Caco-2 (cell line): ENCODE data around the gene MRPS15. TPM values are rescaled to one million over a fixed set of nuclear protein-coding genes. Genes with fewer than 3 reads are reported as not detected.

Experiments used
- BruUV-seq: library from RNA; stranded (reverse); fragments of 400-500 nt; replicated peaks from 2 replicates; lab custom pipeline; 2021; lab: Mats Ljungman, UMichigan
- CTCF ChIA-PET: fragments of 300-600 bp; sonication (Branson Sonifier 250); formaldehyde crosslinking; loops from one replicate; lab custom pipeline; 2022; ENCODE audit warnings: antibody characterized with exemption; lab: Charles Lee
- POLR2A ChIA-PET: fragments of 300-600 bp; sonication (Branson Sonifier 250); formaldehyde crosslinking; loops from one replicate; lab custom pipeline; 2022; ENCODE audit warnings: antibody characterized with exemption; lab: Charles Lee
- DNase-seq, 2 experiments: peaks; one replicate each; pipeline versions ENCODE4 v3.0.0 to v3.0.0-alpha.2; 2020 to 2022
- H3K27me3 ChIP-seq: replicated peaks from 2 replicates; pipeline ENCODE4 v1.6.0; 2011; ENCODE audit warnings: low read length; ENCODE audit not compliant: control insufficient read depth, insufficient read depth
- H3K36me3 ChIP-seq: 2 replicates; pipeline ENCODE4 v1.5.1; 2011; ENCODE audit warnings: low read length; ENCODE audit not compliant: control insufficient read depth, insufficient read depth
- H3K4me1 ChIP-seq: fragments of 250-450 bp; sonication (Bioruptor Pico); 2 replicates; pipeline ENCODE4 v1.5.1; 2020; ENCODE audit warnings: mild to moderate bottlenecking
- H3K4me3 ChIP-seq: 2 replicates; pipeline ENCODE4 v1.5.1; 2011; ENCODE audit warnings: low read depth, mild to moderate bottlenecking, control low read depth, low read length
- H3K9me3 ChIP-seq: fragments of 250-450 bp; sonication (Bioruptor Pico); 2 replicates; pipeline ENCODE4 v1.5.1; 2020; ENCODE audit warnings: mild to moderate bottlenecking, moderate library complexity
- H3K27ac Mint-ChIP-seq: one replicate; pipeline ENCODE4 v1.8.0; 2022; ENCODE audit warnings: mixed read lengths; ENCODE audit not compliant: unreplicated experiment
- H3K27me3 Mint-ChIP-seq: one replicate; pipeline ENCODE4 v1.8.0; 2022; ENCODE audit warnings: mixed read lengths; ENCODE audit not compliant: insufficient read depth, unreplicated experiment
- H3K36me3 Mint-ChIP-seq: one replicate; pipeline ENCODE4 v1.8.0; 2022; ENCODE audit warnings: mild to moderate bottlenecking, mixed read lengths; ENCODE audit not compliant: insufficient read depth, unreplicated experiment
- H3K4me1 Mint-ChIP-seq: one replicate; pipeline ENCODE4 v1.8.0; 2022; ENCODE audit warnings: low read depth, mixed read lengths; ENCODE audit not compliant: unreplicated experiment
- H3K4me3 Mint-ChIP-seq: one replicate; pipeline ENCODE4 v1.8.0; 2022; ENCODE audit warnings: mild to moderate bottlenecking, moderate library complexity, mixed read lengths; ENCODE audit not compliant: unreplicated experiment
- H3K9me3 Mint-ChIP-seq: one replicate; pipeline ENCODE4 v1.8.0; 2022; ENCODE audit warnings: mixed read lengths; ENCODE audit not compliant: unreplicated experiment
- intact Hi-C: fragments of 100-400 bp; cut with micrococcal nuclease; formaldehyde crosslinking; loops from one replicate; pipeline ENCODE4 v1.10.0; 2022; ENCODE audit not compliant: unreplicated experiment
- total RNA-seq: library from RNA; stranded (reverse); gene quantifications from 2 replicates; pipeline ENCODE4 v1.2.3, GENCODE V29; 2022
- TF ChIP-seq, protein P1 (sequence below), 2 experiments: fragments of 200-600 bp in 1 of 2; IDR thresholded peaks; 1 replicate in 1 of 2; 2 replicates in 1 of 2; pipeline versions ENCODE4 v1.5.1 to v1.8.0; 2011 to 2022; ENCODE audit warnings: antibody characterized with exemption in 1 of 2, control low read depth in 1 of 2, inconsistent platforms in 1 of 2, low read depth in 1 of 2, low read length in 1 of 2, mild to moderate bottlenecking in 1 of 2, moderate library complexity in 1 of 2; ENCODE audit not compliant: insufficient read depth in 1 of 2, severe bottlenecking in 1 of 2, unreplicated experiment in 1 of 2

Gene MRPS15
- total RNA-seq, 1 experiment from 2014 or later, result 70.2 TPM

DNA sequence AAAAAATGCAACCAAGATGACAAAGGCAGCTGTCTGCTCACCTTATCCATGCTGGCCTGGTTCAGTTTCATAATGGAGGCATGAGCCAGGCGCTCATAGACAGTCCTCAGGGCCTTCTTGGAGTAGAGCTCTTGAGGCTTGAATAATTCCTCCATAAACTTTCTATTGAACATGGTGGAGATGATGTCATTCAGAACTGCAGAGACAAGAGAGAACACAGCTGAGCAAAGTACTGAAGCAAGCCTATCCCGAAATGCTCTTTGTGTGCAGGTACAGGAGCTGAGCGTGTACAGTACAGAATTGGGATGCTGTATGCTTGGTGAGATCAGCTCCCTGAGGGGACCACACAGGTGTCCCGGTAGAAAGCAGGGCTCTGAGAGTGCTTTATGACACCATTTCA, 25.5 kb downstream of the MRPS15 start:
- intact Hi-C loops, result no loop called here
- Histone ChIP-seq H3K27me3 (no peaks in the 10 kb centered on the region), H3K9me3 (no peaks in the 10 kb centered on the region), H3K4me3 (no peak overlapping the region), H3K36me3 (no peaks in the 10 kb centered on the region), H3K4me1 (no peaks in the 10 kb centered on the region)
- Mint-ChIP-seq H3K9me3 (no peaks in the 10 kb centered on the region), H3K4me1 (peaks cover 6% of the 10 kb centered on the region), H3K4me3 (no peak overlapping the region), H3K36me3 (no peaks in the 10 kb centered on the region), H3K27ac (no peak overlapping the region), H3K27me3 (no peaks in the 10 kb centered on the region)
- no peak for DNase-seq
- no TSS peak for BruUV-seq
- POLR2A ChIA-PET, result no interaction called here
- CTCF ChIA-PET, result no interaction called here
- TF ChIP-seq, protein P1, sequence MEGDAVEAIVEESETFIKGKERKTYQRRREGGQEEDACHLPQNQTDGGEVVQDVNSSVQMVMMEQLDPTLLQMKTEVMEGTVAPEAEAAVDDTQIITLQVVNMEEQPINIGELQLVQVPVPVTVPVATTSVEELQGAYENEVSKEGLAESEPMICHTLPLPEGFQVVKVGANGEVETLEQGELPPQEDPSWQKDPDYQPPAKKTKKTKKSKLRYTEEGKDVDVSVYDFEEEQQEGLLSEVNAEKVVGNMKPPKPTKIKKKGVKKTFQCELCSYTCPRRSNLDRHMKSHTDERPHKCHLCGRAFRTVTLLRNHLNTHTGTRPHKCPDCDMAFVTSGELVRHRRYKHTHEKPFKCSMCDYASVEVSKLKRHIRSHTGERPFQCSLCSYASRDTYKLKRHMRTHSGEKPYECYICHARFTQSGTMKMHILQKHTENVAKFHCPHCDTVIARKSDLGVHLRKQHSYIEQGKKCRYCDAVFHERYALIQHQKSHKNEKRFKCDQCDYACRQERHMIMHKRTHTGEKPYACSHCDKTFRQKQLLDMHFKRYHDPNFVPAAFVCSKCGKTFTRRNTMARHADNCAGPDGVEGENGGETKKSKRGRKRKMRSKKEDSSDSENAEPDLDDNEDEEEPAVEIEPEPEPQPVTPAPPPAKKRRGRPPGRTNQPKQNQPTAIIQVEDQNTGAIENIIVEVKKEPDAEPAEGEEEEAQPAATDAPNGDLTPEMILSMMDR (IDR thresholded peaks at IDR 0.05; ENCODE audit: insufficient read depth in 1 of 2, low read depth in 1 of 2, low read length in 1 of 2, severe bottlenecking in 1 of 2, unreplicated experiment in 1 of 2), result no peak

- H3K27me3 ChIP-seq, result no peaks in the 10 kb centered on the region
- intact Hi-C loops, result no loop called here
- H3K4me3 ChIP-seq, result no peak overlapping the region
- H3K9me3 Mint-ChIP-seq, result no peaks in the 10 kb centered on the region
- no peaks in the 10 kb centered on the region for H3K36me3 ChIP-seq
- no peak overlapping the region for H3K4me3 Mint-ChIP-seq
- peak overlapping the region; percentile 81 for H3K27ac Mint-ChIP-seq
- TF ChIP-seq, protein P1 (IDR thresholded peaks at IDR 0.05; ENCODE audit: insufficient read depth in 1 of 2, low read depth in 1 of 2, low read length in 1 of 2, severe bottlenecking in 1 of 2, unreplicated experiment in 1 of 2), result no peak
- no peaks in the 10 kb centered on the region for H3K4me1 ChIP-seq
- H3K36me3 Mint-ChIP-seq, result no peaks in the 10 kb centered on the region
- peaks cover 6% of the 10 kb centered on the region for H3K4me1 Mint-ChIP-seq
- peak in 1 of 2 experiments; percentile 37 for DNase-seq
- no peaks in the 10 kb centered on the region for H3K9me3 ChIP-seq
- POLR2A ChIA-PET, result interaction anchor here (1.3 kb wide), 1 partner anchor 14 kb away, joined by 4 read pairs; the partner anchor contains the start of gene OSCP1
- CTCF ChIA-PET, result no interaction called here
- no peaks in the 10 kb centered on the region for H3K27me3 Mint-ChIP-seq
- no TSS peak for BruUV-seq
These were observed 27.4 kb downstream of the MRPS15 start for GRCh38 chr1:36436821-36437220.

DNA sequence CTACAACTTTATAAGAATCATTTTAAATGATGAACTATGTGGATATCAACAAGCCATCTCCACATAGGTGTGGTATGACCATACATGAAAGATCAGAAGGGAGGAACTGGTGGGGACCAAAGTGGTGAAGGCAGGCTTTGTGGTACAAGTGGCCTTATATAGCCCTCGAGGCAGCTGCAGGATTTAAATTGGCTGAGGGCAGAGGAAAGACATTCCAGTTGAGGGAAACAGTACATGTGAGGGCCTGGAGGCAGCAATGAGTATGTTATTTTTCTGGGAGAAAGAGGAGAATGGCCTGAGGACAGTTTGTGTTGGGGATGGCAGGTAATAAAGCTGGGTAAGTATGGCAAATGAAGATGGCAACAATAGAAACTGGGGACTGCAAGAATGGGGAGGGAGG, 31.1 kb downstream of the MRPS15 start:
- no peaks in the 10 kb centered on the region for H3K36me3 ChIP-seq
- POLR2A ChIA-PET, result no interaction called here
- BruUV-seq, result no TSS peak
- no peak for DNase-seq
- Mint-ChIP-seq H3K36me3 (no peaks in the 10 kb centered on the region), H3K4me1 (peaks cover 6% of the 10 kb centered on the region), H3K9me3 (no peaks in the 10 kb centered on the region), H3K27ac (no peak overlapping the region), H3K4me3 (no peak overlapping the region), H3K27me3 (no peaks in the 10 kb centered on the region)
- no peaks in the 10 kb centered on the region for H3K9me3 ChIP-seq
- no peaks in the 10 kb centered on the region for H3K4me1 ChIP-seq
- no peak overlapping the region for H3K4me3 ChIP-seq
- H3K27me3 ChIP-seq, result no peaks in the 10 kb centered on the region
- TF ChIP-seq, protein P1 (IDR thresholded peaks at IDR 0.05; ENCODE audit: insufficient read depth in 1 of 2, low read depth in 1 of 2, low read length in 1 of 2, severe bottlenecking in 1 of 2, unreplicated experiment in 1 of 2), result no peak
- intact Hi-C loops, result no loop called here
- CTCF ChIA-PET, result no interaction called here
